Measurements from ENCODE around the gene PCGF3.

DNA sequence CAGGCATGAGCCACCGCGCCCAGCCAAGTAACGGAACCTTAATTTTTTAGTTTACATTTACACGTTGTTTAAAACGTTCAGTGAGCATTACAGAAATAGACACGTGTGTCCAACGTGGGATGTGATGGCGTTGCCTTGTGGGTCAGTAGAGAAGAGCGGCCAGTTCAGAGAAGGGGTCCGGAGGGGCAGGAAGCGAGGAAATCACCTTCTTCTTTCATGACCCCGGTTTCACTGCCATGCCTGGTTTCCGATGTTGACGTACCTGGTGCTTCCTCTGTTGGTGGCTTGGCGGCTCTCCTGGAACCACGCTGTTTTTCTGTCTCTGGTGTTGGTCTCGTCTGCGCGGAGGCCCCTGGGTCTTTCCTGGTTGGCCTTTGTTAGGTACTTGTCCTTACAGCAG, 42.8 kb downstream of the PCGF3 start:
- TF ChIP-seq, protein P1, sequence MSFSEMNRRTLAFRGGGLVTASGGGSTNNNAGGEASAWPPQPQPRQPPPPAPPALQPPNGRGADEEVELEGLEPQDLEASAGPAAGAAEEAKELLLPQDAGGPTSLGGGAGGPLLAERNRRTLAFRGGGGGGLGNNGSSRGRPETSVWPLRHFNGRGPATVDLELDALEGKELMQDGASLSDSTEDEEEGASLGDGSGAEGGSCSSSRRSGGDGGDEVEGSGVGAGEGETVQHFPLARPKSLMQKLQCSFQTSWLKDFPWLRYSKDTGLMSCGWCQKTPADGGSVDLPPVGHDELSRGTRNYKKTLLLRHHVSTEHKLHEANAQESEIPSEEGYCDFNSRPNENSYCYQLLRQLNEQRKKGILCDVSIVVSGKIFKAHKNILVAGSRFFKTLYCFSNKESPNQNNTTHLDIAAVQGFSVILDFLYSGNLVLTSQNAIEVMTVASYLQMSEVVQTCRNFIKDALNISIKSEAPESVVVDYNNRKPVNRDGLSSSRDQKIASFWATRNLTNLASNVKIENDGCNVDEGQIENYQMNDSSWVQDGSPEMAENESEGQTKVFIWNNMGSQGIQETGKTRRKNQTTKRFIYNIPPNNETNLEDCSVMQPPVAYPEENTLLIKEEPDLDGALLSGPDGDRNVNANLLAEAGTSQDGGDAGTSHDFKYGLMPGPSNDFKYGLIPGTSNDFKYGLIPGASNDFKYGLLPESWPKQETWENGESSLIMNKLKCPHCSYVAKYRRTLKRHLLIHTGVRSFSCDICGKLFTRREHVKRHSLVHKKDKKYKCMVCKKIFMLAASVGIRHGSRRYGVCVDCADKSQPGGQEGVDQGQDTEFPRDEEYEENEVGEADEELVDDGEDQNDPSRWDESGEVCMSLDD (tag by site-specific recombination; IDR thresholded peaks at IDR 0.05), result no peak
- TF ChIP-seq, protein P2, sequence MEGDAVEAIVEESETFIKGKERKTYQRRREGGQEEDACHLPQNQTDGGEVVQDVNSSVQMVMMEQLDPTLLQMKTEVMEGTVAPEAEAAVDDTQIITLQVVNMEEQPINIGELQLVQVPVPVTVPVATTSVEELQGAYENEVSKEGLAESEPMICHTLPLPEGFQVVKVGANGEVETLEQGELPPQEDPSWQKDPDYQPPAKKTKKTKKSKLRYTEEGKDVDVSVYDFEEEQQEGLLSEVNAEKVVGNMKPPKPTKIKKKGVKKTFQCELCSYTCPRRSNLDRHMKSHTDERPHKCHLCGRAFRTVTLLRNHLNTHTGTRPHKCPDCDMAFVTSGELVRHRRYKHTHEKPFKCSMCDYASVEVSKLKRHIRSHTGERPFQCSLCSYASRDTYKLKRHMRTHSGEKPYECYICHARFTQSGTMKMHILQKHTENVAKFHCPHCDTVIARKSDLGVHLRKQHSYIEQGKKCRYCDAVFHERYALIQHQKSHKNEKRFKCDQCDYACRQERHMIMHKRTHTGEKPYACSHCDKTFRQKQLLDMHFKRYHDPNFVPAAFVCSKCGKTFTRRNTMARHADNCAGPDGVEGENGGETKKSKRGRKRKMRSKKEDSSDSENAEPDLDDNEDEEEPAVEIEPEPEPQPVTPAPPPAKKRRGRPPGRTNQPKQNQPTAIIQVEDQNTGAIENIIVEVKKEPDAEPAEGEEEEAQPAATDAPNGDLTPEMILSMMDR (tag by site-specific recombination; IDR thresholded peaks at IDR 0.05), result no peak
- TF ChIP-seq ZBTB1 (tag by site-specific recombination; IDR thresholded peaks at IDR 0.05) (no peak), ZNF423 (tag by site-specific recombination; IDR thresholded peaks at IDR 0.05) (no peak), ZEB2 (tag by site-specific recombination; IDR thresholded peaks at IDR 0.05) (no peak), ZFP37 (tag by site-specific recombination; IDR thresholded peaks at IDR 0.05) (no peak), RBAK (tag by site-specific recombination; IDR thresholded peaks at IDR 0.05) (no peak), ZNF211 (tag by site-specific recombination; IDR thresholded peaks at IDR 0.05; ENCODE audit: low read depth) (no peak), HOXD13 (CRISPR knock-in tag; IDR thresholded peaks at IDR 0.05; ENCODE audit: borderline replicate concordance) (no peak), ZNF621 (tag by site-specific recombination; IDR thresholded peaks at IDR 0.05) (no peak)
- TF ChIP-seq, protein P3, sequence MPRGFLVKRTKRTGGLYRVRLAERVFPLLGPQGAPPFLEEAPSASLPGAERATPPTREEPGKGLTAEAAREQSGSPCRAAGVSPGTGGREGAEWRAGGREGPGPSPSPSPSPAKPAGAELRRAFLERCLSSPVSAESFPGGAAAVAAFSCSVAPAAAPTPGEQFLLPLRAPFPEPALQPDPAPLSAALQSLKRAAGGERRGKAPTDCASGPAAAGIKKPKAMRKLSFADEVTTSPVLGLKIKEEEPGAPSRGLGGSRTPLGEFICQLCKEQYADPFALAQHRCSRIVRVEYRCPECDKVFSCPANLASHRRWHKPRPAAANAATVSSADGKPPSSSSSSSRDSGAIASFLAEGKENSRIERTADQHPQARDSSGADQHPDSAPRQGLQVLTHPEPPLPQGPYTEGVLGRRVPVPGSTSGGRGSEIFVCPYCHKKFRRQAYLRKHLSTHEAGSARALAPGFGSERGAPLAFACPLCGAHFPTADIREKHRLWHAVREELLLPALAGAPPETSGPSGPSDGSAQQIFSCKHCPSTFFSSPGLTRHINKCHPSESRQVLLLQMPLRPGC (tag by site-specific recombination; IDR thresholded peaks at IDR 0.05), result no peak
- TF ChIP-seq, protein P4, sequence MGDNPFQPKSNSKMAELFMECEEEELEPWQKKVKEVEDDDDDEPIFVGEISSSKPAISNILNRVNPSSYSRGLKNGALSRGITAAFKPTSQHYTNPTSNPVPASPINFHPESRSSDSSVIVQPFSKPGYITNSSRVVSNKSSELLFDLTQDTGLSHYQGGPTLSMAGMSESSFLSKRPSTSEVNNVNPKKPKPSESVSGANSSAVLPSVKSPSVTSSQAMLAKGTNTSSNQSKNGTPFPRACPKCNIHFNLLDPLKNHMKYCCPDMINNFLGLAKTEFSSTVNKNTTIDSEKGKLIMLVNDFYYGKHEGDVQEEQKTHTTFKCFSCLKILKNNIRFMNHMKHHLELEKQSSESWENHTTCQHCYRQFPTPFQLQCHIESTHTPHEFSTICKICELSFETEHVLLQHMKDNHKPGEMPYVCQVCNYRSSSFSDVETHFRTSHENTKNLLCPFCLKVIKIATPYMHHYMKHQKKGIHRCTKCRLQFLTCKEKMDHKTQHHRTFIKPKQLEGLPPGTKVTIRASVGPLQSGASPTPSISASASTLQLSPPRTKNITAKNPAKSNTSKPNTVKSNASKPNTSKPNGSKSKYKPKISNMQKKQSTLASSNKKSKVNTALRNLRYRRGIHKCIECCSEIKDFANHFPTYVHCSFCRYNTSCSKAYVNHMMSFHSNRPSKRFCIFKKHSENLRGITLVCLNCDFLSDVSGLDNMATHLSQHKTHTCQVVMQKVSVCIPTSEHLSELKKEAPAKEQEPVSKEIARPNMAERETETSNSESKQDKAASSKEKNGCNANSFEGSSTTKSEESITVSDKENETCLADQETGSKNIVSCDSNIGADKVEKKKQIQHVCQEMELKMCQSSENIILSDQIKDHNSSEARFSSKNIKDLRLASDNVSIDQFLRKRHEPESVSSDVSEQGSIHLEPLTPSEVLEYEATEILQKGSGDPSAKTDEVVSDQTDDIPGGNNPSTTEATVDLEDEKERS (tag by site-specific recombination; IDR thresholded peaks at IDR 0.05), result no peak
- TF ChIP-seq, protein P5, sequence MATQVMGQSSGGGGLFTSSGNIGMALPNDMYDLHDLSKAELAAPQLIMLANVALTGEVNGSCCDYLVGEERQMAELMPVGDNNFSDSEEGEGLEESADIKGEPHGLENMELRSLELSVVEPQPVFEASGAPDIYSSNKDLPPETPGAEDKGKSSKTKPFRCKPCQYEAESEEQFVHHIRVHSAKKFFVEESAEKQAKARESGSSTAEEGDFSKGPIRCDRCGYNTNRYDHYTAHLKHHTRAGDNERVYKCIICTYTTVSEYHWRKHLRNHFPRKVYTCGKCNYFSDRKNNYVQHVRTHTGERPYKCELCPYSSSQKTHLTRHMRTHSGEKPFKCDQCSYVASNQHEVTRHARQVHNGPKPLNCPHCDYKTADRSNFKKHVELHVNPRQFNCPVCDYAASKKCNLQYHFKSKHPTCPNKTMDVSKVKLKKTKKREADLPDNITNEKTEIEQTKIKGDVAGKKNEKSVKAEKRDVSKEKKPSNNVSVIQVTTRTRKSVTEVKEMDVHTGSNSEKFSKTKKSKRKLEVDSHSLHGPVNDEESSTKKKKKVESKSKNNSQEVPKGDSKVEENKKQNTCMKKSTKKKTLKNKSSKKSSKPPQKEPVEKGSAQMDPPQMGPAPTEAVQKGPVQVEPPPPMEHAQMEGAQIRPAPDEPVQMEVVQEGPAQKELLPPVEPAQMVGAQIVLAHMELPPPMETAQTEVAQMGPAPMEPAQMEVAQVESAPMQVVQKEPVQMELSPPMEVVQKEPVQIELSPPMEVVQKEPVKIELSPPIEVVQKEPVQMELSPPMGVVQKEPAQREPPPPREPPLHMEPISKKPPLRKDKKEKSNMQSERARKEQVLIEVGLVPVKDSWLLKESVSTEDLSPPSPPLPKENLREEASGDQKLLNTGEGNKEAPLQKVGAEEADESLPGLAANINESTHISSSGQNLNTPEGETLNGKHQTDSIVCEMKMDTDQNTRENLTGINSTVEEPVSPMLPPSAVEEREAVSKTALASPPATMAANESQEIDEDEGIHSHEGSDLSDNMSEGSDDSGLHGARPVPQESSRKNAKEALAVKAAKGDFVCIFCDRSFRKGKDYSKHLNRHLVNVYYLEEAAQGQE (tag by site-specific recombination; IDR thresholded peaks at IDR 0.05), result no peak
